Measurements from ENCODE around the gene IGFBP5.

Gene IGFBP5

GRCh38 chr2:216665717-216666116, 29.6 kb downstream of the IGFBP5 start:
- Mint-ChIP-seq H3K4me1 (no peaks in the 10 kb centered on the region), H3K36me3 (ENCODE audit: insufficient read depth) (no peaks in the 10 kb centered on the region), H3K4me3 (no peak overlapping the region), H3K9me3 (no peaks in the 10 kb centered on the region), H3K27ac (ENCODE audit: low read depth) (no peak overlapping the region), H3K27me3 (peaks cover 37% of the 10 kb centered on the region)
- DNase-seq (ENCODE audit: low spot score in 2 of 2), result no peak
- ATAC-seq (replicated peaks; ENCODE audit: extremely low read depth, poor library complexity, severe bottlenecking), result no peak

GRCh38 chr2:216665242-216665641, 30.1 kb downstream of the IGFBP5 start:
- Mint-ChIP-seq H3K9me3 (no peaks in the 10 kb centered on the region), H3K4me1 (no peaks in the 10 kb centered on the region), H3K4me3 (no peak overlapping the region), H3K27me3 (peaks cover 32% of the 10 kb centered on the region), H3K36me3 (ENCODE audit: insufficient read depth) (no peaks in the 10 kb centered on the region), H3K27ac (ENCODE audit: low read depth) (no peak overlapping the region)
- ATAC-seq (replicated peaks; ENCODE audit: extremely low read depth, poor library complexity, severe bottlenecking) (no peak), DNase-seq (ENCODE audit: low spot score in 2 of 2) (no peak)

GRCh38 chr2:216664593-216665034, 30.7 kb downstream of the IGFBP5 start:
- Mint-ChIP-seq H3K9me3 (no peaks in the 10 kb centered on the region), H3K27ac (ENCODE audit: low read depth) (no peak overlapping the region), H3K36me3 (ENCODE audit: insufficient read depth) (no peaks in the 10 kb centered on the region), H3K4me3 (no peak overlapping the region), H3K27me3 (peaks cover 26% of the 10 kb centered on the region), H3K4me1 (no peaks in the 10 kb centered on the region)
- no peak for DNase-seq (ENCODE audit: low spot score in 2 of 2)
- ATAC-seq (replicated peaks; ENCODE audit: extremely low read depth, poor library complexity, severe bottlenecking), result no peak

GRCh38 chr2:216663846-216664245, 31.5 kb downstream of the IGFBP5 start:
- Mint-ChIP-seq H3K27ac (ENCODE audit: low read depth) (no peak overlapping the region), H3K4me3 (no peak overlapping the region), H3K36me3 (ENCODE audit: insufficient read depth) (no peaks in the 10 kb centered on the region), H3K9me3 (no peaks in the 10 kb centered on the region), H3K27me3 (peaks cover 18% of the 10 kb centered on the region), H3K4me1 (no peaks in the 10 kb centered on the region)
- DNase-seq (ENCODE audit: low spot score in 2 of 2) (no peak), ATAC-seq (replicated peaks; ENCODE audit: extremely low read depth, poor library complexity, severe bottlenecking) (no peak)

- no peaks in the 10 kb centered on the region for H3K9me3 Mint-ChIP-seq
- no peaks in the 10 kb centered on the region for H3K36me3 Mint-ChIP-seq (ENCODE audit: insufficient read depth)
- DNase-seq (ENCODE audit: low spot score in 2 of 2), result no peak
- H3K27me3 Mint-ChIP-seq, result peaks cover 10% of the 10 kb centered on the region
- no peak overlapping the region for H3K4me3 Mint-ChIP-seq
- H3K4me1 Mint-ChIP-seq, result no peaks in the 10 kb centered on the region
- H3K27ac Mint-ChIP-seq (ENCODE audit: low read depth), result no peak overlapping the region
- no peak for ATAC-seq (replicated peaks; ENCODE audit: extremely low read depth, poor library complexity, severe bottlenecking)
These were observed 32.2 kb downstream of the IGFBP5 start for GRCh38 chr2:216663106-216663505.

GRCh38 chr2:216661639-216662375, 33.5 kb downstream of the IGFBP5 start:
- Mint-ChIP-seq H3K27me3 (peaks cover 6% of the 10 kb centered on the region), H3K4me1 (no peaks in the 10 kb centered on the region), H3K9me3 (no peaks in the 10 kb centered on the region), H3K4me3 (no peak overlapping the region), H3K36me3 (ENCODE audit: insufficient read depth) (no peaks in the 10 kb centered on the region), H3K27ac (ENCODE audit: low read depth) (no peak overlapping the region)
- DNase-seq (ENCODE audit: low spot score in 2 of 2), result no peak
- ATAC-seq (replicated peaks; ENCODE audit: extremely low read depth, poor library complexity, severe bottlenecking), result no peak

GRCh38 chr2:216661051-216661450, 34.3 kb downstream of the IGFBP5 start:
- no peak for ATAC-seq (replicated peaks; ENCODE audit: extremely low read depth, poor library complexity, severe bottlenecking)
- Mint-ChIP-seq H3K36me3 (ENCODE audit: insufficient read depth) (no peaks in the 10 kb centered on the region), H3K27me3 (peaks cover 10% of the 10 kb centered on the region), H3K27ac (ENCODE audit: low read depth) (no peak overlapping the region), H3K4me3 (no peak overlapping the region), H3K9me3 (no peaks in the 10 kb centered on the region), H3K4me1 (no peaks in the 10 kb centered on the region)
- DNase-seq (ENCODE audit: low spot score in 2 of 2), result no peak

GRCh38 chr2:216660496-216660895, 34.9 kb downstream of the IGFBP5 start:
- H3K36me3 Mint-ChIP-seq (ENCODE audit: insufficient read depth), result no peaks in the 10 kb centered on the region
- H3K27me3 Mint-ChIP-seq, result peaks cover 10% of the 10 kb centered on the region
- ATAC-seq (replicated peaks; ENCODE audit: extremely low read depth, poor library complexity, severe bottlenecking) (no peak), DNase-seq (ENCODE audit: low spot score in 2 of 2) (no peak)
- no peak overlapping the region for H3K4me3 Mint-ChIP-seq
- no peaks in the 10 kb centered on the region for H3K9me3 Mint-ChIP-seq
- H3K4me1 Mint-ChIP-seq, result no peaks in the 10 kb centered on the region
- H3K27ac Mint-ChIP-seq (ENCODE audit: low read depth), result no peak overlapping the region

GRCh38 chr2:216659276-216659675, 36.1 kb downstream of the IGFBP5 start:
- no peak for DNase-seq (ENCODE audit: low spot score in 2 of 2)
- no peak overlapping the region for H3K4me3 Mint-ChIP-seq
- H3K27ac Mint-ChIP-seq (ENCODE audit: low read depth), result no peak overlapping the region
- H3K4me1 Mint-ChIP-seq, result no peaks in the 10 kb centered on the region
- no peaks in the 10 kb centered on the region for H3K9me3 Mint-ChIP-seq
- H3K36me3 Mint-ChIP-seq (ENCODE audit: insufficient read depth), result no peaks in the 10 kb centered on the region
- peaks cover 10% of the 10 kb centered on the region for H3K27me3 Mint-ChIP-seq
- no peak for ATAC-seq (replicated peaks; ENCODE audit: extremely low read depth, poor library complexity, severe bottlenecking)

- DNase-seq (ENCODE audit: low spot score in 2 of 2), result no peak
- Mint-ChIP-seq H3K9me3 (no peaks in the 10 kb centered on the region), H3K27me3 (peaks cover 10% of the 10 kb centered on the region), H3K36me3 (ENCODE audit: insufficient read depth) (no peaks in the 10 kb centered on the region), H3K4me1 (no peaks in the 10 kb centered on the region), H3K4me3 (no peak overlapping the region), H3K27ac (ENCODE audit: low read depth) (no peak overlapping the region)
- no peak for ATAC-seq (replicated peaks; ENCODE audit: extremely low read depth, poor library complexity, severe bottlenecking)
These were observed 36.6 kb downstream of the IGFBP5 start for GRCh38 chr2:216658757-216659156.

- no peak for DNase-seq (ENCODE audit: low spot score in 2 of 2)
- H3K27me3 Mint-ChIP-seq, result peaks cover 10% of the 10 kb centered on the region
- H3K4me3 Mint-ChIP-seq, result no peak overlapping the region
- no peak overlapping the region for H3K27ac Mint-ChIP-seq (ENCODE audit: low read depth)
- H3K9me3 Mint-ChIP-seq, result no peaks in the 10 kb centered on the region
- H3K4me1 Mint-ChIP-seq, result no peaks in the 10 kb centered on the region
- no peak for ATAC-seq (replicated peaks; ENCODE audit: extremely low read depth, poor library complexity, severe bottlenecking)
- H3K36me3 Mint-ChIP-seq (ENCODE audit: insufficient read depth), result no peaks in the 10 kb centered on the region
These were observed 37.4 kb downstream of the IGFBP5 start for GRCh38 chr2:216657980-216658379.

- H3K4me3 Mint-ChIP-seq, result no peak overlapping the region
- ATAC-seq (replicated peaks; ENCODE audit: extremely low read depth, poor library complexity, severe bottlenecking), result no peak
- no peak for DNase-seq (ENCODE audit: low spot score in 2 of 2)
These were observed 38.1 kb downstream of the IGFBP5 start for GRCh38 chr2:216657086-216657855.

GRCh38 chr2:216654528-216655052, 40.8 kb downstream of the IGFBP5 start:
- Mint-ChIP-seq H3K27me3 (peaks cover 20% of the 10 kb centered on the region), H3K27ac (ENCODE audit: low read depth) (no peak overlapping the region), H3K4me3 (no peak overlapping the region), H3K4me1 (no peaks in the 10 kb centered on the region), H3K9me3 (no peaks in the 10 kb centered on the region), H3K36me3 (ENCODE audit: insufficient read depth) (no peaks in the 10 kb centered on the region)
- DNase-seq (ENCODE audit: low spot score in 2 of 2) (no peak), ATAC-seq (replicated peaks; ENCODE audit: extremely low read depth, poor library complexity, severe bottlenecking) (no peak)

More at GRCh38 chr2:216657086-216657855, 38.1 kb downstream of the IGFBP5 start:
- H3K27me3 Mint-ChIP-seq, result peaks cover 10% of the 10 kb centered on the region
- no peaks in the 10 kb centered on the region for H3K4me1 Mint-ChIP-seq
- H3K27ac Mint-ChIP-seq (ENCODE audit: low read depth), result no peak overlapping the region
- no peaks in the 10 kb centered on the region for H3K9me3 Mint-ChIP-seq
- no peaks in the 10 kb centered on the region for H3K36me3 Mint-ChIP-seq (ENCODE audit: insufficient read depth)
